Measurements from ENCODE around the gene BAHCC1.

BAHCC1 gene

DNA sequence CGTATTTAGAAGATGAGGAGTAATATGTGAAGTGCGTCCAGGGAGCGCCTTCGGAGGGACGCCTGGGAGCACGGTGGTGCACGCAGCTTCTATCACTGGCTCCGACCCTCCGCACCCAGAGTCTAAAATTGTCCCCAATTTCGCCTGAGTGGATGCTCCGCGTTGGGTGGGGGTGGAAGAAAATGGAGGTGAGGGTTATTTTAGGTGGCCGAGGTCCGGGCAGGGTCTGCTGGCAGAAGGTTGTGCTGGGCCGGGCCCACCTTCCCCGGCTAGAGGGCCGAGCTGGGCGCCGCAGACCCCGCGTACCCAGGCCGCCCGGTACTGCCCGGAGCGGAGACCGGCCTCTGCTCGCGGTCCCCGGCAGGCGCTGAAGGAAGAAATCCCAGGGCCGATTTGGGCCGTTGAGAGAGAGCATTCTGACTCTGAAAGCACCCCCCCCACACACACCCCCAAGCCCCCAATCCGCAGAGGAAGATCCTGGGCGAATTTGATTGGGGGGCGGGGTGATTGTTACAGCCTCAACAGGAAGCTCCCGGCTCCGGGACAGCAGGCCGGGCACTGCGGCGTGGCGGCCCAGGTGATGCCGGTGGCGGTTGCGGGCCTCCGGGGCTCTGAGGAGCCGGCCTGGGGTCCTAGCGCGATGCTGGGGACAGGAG, 3.0 kb downstream of the BAHCC1 start:
- peak; percentile 65 for DNase-seq (ENCODE audit: low read depth, low spot score)

DNA sequence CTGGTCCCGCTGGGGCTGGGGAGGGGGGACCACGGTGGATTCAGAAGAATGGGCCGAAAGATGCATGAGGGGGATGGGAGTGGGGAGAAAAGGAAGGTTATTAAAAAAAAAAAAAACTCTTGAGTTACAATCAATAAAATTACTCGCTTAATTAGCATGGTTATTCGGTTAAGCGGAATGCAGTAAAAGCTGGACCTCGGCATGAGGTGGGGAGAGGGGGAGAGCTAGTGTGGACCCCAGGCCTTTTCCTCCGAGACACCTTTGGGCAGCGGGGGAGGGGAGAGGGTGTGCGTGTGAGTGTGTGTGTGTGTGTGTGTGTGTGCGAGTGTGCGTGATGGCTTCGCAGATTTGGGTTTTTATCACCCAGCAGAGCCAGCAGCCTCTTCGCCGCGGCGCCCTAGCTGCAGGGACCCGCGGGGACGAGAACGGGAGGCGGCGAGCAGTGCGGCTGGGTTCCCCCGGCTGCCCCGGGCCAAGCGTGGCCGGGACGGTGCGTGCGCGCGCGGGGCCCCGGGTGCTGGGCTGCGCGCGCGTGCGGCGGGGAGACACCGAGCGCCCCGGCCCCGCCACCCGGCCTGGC, 3.7 kb downstream of the BAHCC1 start:
- peak; percentile 27 for DNase-seq (ENCODE audit: low read depth, low spot score)

DNA sequence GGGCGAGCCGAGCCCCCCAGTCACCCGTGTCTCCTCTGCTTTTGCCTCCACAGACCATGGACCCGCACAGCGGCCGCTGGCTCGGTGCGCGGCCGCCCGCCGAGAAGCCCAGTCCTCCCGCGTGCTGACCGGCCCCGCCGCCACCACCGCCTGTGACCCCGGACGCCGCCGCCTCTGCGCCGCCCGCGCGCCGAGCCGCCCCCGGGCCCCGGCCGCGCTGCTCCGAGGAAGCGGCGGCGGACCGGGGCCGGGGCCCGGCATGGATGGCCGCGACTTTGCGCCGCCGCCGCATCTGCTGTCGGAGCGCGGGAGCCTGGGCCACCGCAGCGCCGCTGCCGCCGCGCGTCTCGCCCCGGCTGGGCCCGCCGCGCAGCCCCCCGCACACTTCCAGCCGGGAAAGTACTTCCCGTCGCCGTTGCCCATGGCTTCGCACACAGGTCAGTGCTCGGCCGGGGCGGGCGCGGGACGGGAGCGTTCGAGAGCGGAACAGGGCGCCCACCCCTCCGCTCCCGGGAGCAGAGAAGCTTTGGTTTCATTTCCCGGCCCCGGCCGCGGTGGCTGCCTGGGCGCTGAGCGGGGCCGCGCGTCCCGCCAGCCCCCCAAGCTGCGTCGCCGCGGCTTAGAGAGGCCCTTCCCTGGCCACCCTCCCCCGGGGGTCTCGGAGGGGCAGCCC, 4.4 kb downstream of the BAHCC1 start:
- no peak for DNase-seq (ENCODE audit: low read depth, low spot score)

DNA sequence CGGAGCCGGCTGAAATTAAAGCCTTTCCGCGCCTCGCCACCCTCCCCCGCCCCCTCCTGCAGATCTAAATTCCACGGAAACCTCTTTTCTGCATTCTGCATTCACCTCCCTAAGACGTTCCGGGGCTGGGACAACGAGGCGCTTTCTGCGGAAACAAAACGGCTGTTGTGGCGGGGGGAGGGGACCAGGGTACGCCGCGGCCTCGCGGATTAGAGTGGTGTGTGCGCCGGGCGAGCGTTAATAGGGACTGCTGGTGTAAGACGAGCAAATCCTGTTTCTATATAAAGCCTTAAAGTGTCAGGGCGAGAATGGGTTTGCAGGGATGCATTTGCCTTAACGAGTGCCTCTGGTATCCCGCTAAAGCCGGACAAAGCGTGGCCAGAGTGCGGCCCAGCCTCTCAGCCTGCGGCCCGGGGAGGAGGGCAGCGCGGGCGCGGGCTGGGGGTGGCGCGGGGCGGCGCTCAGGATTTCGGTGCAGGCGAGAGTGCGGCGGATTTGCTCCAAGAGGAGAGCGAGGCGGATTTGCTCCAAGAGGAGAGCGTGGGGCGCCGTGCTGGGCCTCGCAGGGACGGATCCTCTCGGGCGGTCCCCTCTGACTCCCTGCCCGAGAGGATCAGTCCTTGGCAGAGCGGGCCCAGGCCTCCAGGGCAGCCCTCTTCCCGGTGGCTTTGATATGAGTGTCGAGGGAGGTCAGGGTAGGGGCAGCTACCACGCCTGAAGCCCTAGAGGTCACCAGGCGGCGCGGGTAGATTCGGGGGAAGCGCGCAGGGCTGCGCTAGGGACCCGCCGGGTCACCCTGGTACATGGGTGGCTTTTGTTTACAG, 5.1 kb downstream of the BAHCC1 start:
- DNase-seq (ENCODE audit: low read depth, low spot score), result peak; percentile 64

DNA sequence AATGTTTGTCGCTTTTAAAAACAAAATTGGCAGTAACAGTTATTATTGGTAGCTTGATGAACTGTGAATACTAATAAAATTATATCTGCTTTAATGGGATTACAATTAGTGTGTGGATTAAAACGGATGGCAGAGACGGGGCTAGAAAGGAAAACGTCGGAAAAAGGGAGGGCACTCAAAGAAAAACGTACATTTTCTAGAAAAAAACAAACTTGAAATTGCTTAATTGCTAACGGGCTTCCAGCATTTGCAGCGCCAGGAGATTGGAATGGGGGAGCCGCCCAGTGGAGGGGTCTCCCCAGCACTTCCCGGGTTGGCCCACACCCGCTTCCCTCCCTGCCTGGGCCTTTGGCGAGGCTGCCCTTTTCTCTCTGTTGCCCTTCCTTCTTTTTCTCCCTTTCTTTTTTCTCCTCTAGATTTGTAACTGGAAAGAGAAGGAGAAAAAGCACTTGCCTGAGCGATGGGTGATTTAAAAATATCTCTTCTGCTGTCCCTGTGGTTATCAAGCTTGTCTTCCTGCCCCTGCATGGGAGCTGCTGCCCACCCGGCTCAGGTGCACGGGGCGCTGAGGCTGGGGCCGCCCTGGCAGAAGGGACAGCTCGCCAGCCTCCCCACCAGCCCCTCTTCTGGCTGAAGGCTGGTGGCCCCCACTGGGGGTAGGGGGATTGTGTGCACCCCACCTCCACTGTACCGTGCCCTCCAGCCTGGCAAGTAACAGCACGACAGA, 5.9 kb downstream of the BAHCC1 start:
- no peak for DNase-seq (ENCODE audit: low read depth, low spot score)

DNA sequence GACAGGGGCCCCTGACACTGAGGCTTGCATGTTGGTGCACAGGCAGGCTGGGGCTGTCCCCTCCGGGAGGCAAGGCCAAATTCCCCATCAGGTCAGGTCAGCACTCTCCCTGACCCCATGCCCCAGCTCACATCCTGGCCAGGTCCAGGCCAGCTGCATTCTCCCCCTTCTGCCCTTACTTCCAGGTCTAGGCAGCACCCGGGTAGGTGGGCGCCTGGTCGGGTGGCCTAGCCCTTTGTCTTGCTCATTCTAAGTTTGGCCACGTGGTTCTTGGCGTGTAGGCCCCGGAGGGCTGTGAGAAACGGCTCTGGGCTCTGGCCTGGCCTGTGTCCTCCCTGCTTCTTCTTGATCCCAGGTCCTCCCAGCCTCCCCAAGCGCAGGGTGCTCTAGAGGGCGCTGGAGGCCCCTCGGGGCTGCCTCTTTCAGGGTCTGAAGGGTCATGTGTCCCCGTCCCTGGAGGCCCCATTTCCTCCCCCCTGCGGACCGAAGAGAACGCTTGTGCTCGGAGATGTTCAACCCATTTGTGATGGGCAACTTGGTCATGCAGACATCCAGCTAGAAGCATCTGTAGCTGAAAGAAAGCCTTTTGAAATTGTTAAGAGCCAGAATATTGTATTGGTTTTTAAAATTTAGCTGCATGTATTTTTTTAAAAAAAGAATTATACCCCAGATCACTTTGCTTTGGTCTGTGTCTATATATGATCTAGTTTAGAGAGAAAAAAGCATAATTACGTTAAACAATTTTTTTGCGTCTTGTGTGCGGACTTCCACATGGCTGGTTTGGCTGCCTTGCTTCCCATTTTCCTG, 6.7 kb downstream of the BAHCC1 start:
- DNase-seq (ENCODE audit: low read depth, low spot score), result peak; percentile 87

DNA sequence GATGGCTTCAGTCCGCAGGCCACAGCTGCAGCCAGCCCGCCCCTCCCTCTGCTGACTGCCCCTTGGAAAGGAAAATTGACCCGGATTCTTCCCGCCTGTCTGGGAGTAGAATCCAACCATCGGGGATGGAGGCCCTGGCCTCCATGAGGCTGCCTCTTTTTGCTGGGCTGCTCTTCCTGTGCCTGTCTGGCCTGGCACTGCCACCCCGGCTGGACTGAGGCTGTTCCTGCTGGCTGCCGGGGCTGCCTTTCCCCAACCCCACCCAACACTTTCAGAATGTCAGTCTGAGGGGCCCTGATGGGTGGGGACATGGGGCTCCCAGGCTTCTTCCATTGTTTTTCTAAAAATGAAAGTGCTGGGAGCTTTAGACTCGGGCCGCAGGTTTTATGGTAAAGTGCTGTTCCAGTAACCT, 7.3 kb downstream of the BAHCC1 start:
- peak; percentile 47 for DNase-seq (ENCODE audit: low read depth, low spot score)

DNA sequence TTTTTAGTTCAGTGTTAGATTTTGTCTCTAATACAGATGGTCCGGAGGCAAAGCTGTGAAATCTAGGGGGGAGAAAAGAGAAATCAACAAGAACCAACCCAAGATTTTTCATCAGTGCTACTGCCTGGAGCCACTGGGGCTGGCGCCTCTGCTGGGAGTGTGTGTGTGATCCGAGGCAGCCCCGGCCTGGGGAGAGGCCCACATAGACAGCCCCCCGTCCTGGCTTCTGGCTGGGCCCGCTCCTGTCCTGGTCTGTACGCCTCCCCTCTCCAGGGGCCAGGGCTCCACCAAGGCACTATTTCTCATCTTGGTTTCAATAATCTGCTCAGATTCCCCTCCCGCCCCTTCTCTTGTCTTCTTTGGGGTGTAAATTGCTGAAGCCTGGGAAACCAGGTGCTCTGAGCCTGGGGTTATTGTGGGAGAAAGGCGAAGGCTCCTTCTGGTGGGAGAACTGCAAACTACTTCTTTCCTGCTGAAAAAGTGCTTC, 7.8 kb downstream of the BAHCC1 start:
- DNase-seq (ENCODE audit: low read depth, low spot score), result peak; percentile 69

DNA sequence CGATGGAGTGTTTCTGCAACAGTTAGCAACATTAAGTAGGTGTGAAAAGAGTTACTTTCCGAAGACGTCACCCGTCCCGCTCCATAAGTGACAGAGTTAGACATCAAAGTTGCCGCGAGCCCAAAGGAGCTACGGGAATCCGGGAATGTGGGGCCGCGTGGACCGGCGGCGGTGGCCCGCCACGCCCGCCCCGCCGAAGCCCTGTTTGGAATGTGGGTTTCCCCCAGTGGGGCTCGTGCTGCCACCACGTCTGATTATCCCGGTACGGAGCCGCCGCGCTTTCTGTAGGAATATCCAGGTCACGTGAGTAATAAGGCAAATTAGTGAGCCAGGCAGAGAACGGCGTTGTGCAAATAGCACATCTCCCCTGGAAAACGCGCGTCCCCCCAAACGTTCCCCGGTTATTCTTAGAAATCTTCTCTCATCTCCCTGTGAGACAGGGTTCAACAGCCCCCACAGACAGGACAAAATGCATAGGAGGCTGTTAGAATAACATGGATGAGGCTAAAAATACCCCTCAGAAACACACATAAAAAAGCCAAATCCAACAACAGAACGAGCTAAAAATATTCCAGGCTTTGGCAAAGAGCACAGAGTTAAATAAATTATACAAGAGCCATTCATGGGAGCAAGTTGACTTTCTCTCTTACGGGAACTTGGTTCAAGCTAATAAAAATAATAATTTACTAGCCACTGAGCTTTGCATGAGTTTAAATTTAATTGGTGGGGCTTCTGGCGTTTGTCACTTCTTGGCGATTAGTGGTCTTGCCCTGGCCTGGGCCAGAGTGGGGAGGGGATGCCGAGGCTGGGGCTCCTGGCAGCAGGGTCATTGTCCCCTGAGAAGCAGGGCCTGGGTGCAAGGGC, 8.6 kb downstream of the BAHCC1 start:
- no peak for DNase-seq (ENCODE audit: low read depth, low spot score)

DNA sequence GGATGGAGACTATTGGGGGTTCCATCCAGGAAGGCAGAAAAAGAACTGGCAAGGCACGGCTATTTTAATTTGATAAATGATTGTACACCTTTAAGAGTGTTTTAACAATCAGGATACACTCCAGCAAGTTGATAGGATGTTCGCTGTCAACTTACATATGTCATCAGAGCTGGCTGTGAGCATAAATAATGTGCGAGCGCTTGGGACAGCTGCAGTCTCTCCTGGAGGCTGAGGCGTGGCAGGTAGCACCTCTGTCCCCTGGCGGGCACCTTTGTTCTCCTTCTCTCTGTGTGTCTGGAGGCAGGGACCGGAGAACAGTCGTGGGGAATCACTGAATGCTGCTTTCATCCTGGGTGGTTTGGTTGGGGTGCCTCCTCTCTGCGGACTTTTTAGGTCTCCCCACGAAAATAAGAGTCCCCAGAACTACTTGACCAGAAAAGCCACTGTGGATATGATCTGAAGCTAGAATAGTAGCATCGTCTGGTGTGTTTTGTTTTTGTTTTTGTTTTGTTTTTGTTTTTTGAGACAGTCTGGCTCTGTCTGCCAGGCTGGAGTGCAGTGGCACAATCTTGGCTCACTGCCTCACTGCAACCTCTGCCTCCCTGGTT, 9.4 kb downstream of the BAHCC1 start:
- no peak for DNase-seq (ENCODE audit: low read depth, low spot score)

DNA sequence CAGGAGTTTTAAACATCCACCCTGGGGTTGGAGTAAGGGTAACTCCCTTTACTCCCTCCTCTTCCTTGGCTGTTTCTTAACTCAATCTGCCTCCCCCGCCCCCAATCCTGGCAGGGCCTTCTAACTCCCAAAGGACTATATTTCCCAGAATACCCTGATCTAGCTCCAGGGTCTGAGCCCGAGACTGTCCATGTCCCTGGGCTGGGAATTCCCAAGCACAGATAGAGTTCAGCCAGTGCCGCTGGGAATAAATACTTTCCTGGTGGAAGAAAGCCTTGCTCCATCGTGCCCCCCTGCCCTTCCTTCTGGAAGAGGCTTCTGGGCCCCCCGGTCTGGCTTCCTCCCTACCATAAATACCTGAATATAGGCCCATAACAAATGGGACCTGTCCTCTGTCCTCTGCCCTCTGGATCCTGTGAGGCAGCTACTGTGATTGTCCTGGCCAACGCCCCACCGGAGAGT, 10.2 kb downstream of the BAHCC1 start:
- peak; percentile 77 for DNase-seq (ENCODE audit: low read depth, low spot score)

DNA sequence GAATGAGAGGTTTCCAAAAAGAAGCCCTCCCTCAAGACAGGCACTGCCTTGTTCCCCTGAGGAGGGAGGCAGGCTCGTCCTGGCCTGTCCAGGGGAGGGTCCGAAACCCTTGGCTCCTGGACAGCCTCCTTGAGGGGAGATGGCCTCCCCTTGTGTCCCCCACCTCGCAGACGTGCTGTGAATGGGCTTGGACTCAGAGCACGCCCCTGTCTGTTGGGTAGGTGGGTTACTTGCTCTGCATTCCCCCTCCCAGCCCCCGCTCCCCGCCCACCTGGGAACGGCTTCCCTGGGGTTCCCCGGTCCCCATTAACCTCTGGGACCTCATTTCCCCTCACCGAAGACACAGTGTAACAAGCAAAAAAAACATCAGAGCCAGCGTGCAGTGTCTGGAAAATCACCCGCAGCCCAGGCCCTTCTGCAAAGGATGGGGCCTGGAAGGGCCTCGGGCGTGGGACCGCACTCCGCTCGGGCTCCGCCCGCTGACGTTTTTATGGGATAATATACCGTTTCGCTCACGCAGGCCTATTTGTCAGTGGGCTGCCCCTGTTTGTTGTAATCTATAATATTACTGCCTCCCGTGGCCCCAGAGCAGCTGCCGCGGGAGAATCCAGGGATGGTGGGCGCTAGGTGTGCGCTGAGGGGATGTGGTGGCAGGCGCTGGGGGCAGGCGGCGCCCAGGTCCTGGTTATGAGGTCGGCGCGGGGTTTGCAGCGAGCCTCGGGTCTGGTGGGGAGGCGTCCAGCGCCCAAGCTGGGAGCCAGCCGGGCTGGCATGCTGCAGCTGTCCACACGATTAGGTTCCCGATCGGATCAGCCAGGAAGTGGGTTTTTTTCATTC, 11.1 kb downstream of the BAHCC1 start:
- no peak for DNase-seq (ENCODE audit: low read depth, low spot score)

DNA sequence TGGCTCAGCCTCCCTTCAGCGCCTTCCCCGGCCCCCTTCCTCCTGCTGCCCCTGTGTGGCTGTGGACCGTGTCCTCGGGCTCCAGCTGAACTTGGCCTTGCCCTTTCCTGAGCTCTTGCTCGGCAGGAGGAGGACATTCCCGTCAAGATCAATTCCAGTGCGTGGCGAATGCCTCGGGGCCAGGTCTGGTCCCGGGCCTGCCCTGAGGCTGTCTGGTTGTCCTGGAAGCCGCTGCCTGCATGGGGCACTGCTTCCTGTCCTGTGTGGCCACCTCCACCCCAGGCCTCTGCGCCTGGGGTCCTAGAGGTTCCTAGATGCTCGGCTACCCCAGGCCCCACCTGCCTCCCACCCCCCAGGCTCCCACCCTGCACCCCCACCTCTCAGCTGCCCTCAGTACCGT, 12.8 kb downstream of the BAHCC1 start:
- DNase-seq (ENCODE audit: low read depth, low spot score), result no peak

DNA sequence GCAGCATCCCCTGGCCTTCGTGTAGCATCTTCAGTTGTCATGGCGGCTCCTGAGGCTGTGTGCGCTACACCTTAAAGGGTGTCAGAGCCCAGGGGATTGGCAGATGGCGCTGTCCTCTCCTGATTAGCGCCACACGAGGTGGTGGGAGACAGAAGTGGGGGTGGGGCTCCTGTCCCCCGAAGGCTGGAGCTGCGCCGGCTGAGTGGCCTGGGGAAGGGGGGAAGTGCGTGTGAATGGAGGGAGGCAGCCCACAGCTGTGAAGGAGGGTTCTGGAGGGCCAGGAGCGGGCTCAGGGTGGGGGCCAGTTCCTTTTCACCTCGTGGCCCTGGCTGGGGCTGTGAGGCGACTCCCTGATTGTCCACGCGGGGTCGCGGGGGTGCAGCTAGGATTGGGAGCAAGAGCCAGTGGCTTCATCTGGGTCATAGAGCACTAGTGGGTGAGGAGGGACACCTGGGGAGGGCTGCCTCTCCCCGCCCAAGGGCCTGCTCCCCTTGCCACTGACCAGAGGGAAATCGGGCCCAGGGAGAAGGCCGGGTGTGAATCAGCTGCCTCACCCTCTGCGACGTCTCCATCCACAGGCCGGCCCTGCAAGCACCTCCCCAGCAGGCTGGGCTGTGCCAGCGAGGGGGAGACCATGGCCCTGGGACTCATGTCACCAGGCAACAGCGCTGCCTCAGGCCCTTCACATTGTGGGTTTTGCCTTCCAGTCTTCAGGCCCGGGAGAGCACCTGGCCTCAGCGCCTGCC, 14.1 kb downstream of the BAHCC1 start:
- DNase-seq (ENCODE audit: low read depth, low spot score), result no peak

DNA sequence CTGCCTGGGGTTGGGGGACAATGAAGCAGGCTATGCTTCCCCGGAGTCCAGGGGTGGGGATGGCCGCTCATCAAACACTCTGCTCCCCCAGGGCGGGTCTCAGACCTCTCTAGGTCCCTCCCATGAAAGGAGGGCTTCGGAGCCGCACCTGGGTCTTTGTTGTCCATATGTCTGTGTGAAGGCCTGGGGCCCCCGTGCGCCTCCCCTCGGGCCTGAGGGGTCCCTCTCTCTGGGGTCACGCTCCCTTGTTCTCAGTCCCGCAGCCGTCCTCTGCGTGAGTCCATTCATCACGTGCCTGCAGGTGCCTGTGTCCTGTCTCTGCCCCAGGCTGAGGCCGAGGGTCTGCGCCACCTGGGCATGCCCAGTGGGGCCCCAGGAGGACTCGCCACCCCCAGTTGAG, 15.6 kb downstream of the BAHCC1 start:
- DNase-seq (ENCODE audit: low read depth, low spot score), result no peak

DNA sequence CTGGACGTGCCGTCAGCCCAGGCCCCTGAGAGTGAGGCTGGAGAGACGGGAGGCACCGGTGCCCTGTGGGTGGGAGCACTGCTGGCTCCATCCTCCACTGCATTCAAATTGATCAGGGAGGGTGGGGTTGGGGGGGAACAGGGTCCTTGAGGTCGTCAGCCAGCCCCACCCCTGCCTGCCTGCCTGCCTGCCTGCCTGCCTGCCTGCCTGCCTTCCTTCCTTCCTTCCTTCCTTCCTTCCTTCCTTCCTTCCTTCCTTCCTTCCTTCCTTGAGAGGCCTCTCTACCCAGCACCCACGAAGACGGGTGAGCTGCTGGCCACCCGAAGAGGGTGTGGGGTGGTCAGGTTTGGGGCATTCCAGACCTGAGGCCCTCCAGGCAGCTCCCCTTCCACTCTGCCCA, 16.0 kb downstream of the BAHCC1 start:
- DNase-seq (ENCODE audit: low read depth, low spot score), result no peak

DNA sequence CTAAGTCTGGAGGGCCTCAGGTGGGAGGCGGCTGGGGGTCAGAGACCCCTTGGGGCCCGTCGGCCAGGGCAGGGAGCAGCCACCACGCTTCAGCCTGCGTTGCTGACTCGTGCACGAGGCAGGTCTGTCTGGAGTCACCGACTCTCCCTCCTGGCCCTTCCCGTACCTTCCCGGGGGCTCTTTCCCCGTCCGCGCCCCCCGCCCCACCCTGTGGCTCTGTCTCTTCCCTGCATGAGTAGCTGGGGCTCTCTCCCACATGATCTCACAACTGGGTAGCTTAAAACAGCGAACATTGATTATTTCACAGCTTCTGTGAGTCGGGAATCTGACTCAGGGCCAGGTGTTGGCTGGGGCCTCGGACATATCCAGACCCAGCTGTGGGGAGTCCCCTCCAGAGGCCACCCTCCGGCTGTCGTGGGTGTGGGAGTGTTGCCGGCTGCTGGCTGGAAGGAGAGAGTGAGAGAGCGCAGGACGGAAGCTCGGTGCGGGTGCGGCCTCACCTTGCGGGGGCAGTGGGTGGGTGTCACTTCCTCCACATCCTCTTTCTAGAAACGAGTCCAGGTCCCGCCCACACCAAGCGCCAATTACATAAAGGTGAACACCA, 17.3 kb downstream of the BAHCC1 start:
- no peak for DNase-seq (ENCODE audit: low read depth, low spot score)

Data from ELF-1 (cell line).